Measurements from ENCODE around the gene GPR176.

DNA sequence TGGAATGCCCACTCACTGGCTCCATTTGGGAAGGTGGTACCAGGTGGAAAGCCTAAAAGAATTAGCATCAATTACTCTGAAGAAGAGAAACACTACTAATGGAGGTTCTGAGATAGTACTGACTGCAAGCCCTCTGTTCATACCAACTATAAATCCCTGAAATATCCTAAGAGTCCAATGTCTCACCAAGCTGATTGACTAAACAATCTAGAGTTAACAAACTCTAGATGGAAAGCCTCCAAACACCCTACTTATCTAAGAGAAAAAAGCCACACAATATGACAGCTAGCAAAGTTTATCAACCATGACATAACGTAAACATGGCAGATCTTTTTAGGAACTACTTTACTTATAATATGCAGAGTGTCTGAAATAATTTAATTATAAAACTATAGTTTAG, 59.2 kb downstream of the GPR176 start:
- TF ChIP-seq, protein P1, sequence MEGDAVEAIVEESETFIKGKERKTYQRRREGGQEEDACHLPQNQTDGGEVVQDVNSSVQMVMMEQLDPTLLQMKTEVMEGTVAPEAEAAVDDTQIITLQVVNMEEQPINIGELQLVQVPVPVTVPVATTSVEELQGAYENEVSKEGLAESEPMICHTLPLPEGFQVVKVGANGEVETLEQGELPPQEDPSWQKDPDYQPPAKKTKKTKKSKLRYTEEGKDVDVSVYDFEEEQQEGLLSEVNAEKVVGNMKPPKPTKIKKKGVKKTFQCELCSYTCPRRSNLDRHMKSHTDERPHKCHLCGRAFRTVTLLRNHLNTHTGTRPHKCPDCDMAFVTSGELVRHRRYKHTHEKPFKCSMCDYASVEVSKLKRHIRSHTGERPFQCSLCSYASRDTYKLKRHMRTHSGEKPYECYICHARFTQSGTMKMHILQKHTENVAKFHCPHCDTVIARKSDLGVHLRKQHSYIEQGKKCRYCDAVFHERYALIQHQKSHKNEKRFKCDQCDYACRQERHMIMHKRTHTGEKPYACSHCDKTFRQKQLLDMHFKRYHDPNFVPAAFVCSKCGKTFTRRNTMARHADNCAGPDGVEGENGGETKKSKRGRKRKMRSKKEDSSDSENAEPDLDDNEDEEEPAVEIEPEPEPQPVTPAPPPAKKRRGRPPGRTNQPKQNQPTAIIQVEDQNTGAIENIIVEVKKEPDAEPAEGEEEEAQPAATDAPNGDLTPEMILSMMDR (tag by site-specific recombination; IDR thresholded peaks at IDR 0.05), result no peak
- no peak for TF ChIP-seq ZNF114 (tag by site-specific recombination; IDR thresholded peaks at IDR 0.05)
- TF ChIP-seq ZBTB21 (tag by site-specific recombination; IDR thresholded peaks at IDR 0.05), result no peak
- no peak for TF ChIP-seq ZNF211 (tag by site-specific recombination; IDR thresholded peaks at IDR 0.05; ENCODE audit: low read depth)
- no peak for TF ChIP-seq ZNF335 (tag by site-specific recombination; conservative IDR thresholded peaks at IDR 0.05)
- TF ChIP-seq ZIC2 (tag by site-specific recombination; IDR thresholded peaks at IDR 0.05), result no peak
- no peak for TF ChIP-seq ZNF600 (tag by site-specific recombination; IDR thresholded peaks at IDR 0.05)
- no peak for TF ChIP-seq ZBTB7A (tag by site-specific recombination; IDR thresholded peaks at IDR 0.05; ENCODE audit: low read depth)
- TF ChIP-seq, protein P2, sequence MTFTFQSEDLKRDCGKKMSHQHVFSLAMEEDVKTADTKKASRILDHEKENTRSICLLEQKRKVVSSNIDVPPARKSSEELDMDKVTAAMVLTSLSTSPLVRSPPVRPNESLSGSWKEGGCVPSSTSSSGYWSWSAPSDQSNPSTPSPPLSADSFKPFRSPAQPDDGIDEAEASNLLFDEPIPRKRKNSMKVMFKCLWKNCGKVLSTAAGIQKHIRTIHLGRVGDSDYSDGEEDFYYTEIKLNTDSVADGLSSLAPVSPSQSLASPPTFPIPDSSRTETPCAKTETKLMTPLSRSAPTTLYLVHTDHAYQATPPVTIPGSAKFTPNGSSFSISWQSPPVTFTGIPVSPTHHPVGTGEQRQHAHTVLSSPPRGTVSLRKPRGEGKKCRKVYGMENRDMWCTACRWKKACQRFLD (tag by site-specific recombination; IDR thresholded peaks at IDR 0.05), result no peak
- no peak for TF ChIP-seq HOXD13 (CRISPR knock-in tag; IDR thresholded peaks at IDR 0.05; ENCODE audit: borderline replicate concordance)
- TF ChIP-seq KLF7 (tag by site-specific recombination; IDR thresholded peaks at IDR 0.05; ENCODE audit: borderline replicate concordance), result no peak
- TF ChIP-seq, protein P3, sequence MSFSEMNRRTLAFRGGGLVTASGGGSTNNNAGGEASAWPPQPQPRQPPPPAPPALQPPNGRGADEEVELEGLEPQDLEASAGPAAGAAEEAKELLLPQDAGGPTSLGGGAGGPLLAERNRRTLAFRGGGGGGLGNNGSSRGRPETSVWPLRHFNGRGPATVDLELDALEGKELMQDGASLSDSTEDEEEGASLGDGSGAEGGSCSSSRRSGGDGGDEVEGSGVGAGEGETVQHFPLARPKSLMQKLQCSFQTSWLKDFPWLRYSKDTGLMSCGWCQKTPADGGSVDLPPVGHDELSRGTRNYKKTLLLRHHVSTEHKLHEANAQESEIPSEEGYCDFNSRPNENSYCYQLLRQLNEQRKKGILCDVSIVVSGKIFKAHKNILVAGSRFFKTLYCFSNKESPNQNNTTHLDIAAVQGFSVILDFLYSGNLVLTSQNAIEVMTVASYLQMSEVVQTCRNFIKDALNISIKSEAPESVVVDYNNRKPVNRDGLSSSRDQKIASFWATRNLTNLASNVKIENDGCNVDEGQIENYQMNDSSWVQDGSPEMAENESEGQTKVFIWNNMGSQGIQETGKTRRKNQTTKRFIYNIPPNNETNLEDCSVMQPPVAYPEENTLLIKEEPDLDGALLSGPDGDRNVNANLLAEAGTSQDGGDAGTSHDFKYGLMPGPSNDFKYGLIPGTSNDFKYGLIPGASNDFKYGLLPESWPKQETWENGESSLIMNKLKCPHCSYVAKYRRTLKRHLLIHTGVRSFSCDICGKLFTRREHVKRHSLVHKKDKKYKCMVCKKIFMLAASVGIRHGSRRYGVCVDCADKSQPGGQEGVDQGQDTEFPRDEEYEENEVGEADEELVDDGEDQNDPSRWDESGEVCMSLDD (tag by site-specific recombination; IDR thresholded peaks at IDR 0.05), result no peak
- no peak for TF ChIP-seq ZNF391 (tag by site-specific recombination; IDR thresholded peaks at IDR 0.05; ENCODE audit: borderline replicate concordance, low read depth)
- TF ChIP-seq ZNF830 (tag by site-specific recombination; IDR thresholded peaks at IDR 0.05; ENCODE audit: low read depth), result no peak
